Uterus (tissue), 4 donors: ENCODE results near the gene FANCD2OS. TPM values are rescaled to one million over a fixed set of nuclear protein-coding genes. Genes with fewer than 3 reads are reported as not detected.
A peak's percentile ranks its signal among the peaks of the same experiment; 100 is the strongest.

Experiments used
- DNase-seq, 2 donors: peaks; one replicate each; pipeline ENCODE4 v3.0.0-alpha.2; 2019 to 2020
- H3K27ac ChIP-seq, 2 donors: fragments of 200-600 bp; sonication (generic); 1 replicate in 1 of 2; 2 replicates in 1 of 2; pipeline ENCODE4 v1.5.1; 2016 to 2018
- H3K27me3 ChIP-seq, 2 donors: fragments of 200-600 bp; sonication (generic); one replicate each; pipeline ENCODE4 v1.5.1; 2018 to 2019; ENCODE audit warnings: control low read depth in 1 of 2
- H3K36me3 ChIP-seq, 2 donors: fragments of 200-600 bp; sonication (generic); one replicate each; pipeline ENCODE4 v1.5.1; 2019; ENCODE audit warnings: control low read depth in 1 of 2
- H3K4me1 ChIP-seq, 2 donors: fragments of 200-600 bp; sonication (generic); one replicate each; pipeline ENCODE4 v1.5.1; 2018 to 2019; ENCODE audit warnings: control low read depth in 1 of 2
- H3K4me3 ChIP-seq, 2 donors: fragments of 200-600 bp; sonication (generic); 1 replicate in 1 of 2; 2 replicates in 1 of 2; pipeline ENCODE4 v1.5.1; 2018 to 2019; ENCODE audit warnings: mild to moderate bottlenecking in 1 of 2
- H3K9me3 ChIP-seq, 2 donors: fragments of 200-600 bp; sonication (generic); one replicate each; pipeline ENCODE4 v1.5.1; 2019; ENCODE audit warnings: control low read depth in 1 of 2
- POLR2A ChIP-seq, 2 donors: fragments of 450-650 bp; IDR thresholded peaks; one replicate each; pipeline ENCODE4 v1.6.1; 2016; ENCODE audit warnings: antibody characterized with exemption in 2 of 2, mild to moderate bottlenecking in 1 of 2, moderate library complexity in 1 of 2
- intact Hi-C: fragments of 100-400 bp; cut with DNase I; formaldehyde crosslinking; loops from one replicate; pipeline ENCODE4 v1.15.1; 2023; ENCODE audit warnings: low total_unique reads
- total RNA-seq, 4 donors: library from RNA; depleted of rRNA in 3 of 4; stranded (reverse); fragments of >200 nt in 3 of 4; gene quantifications; one replicate each; pipeline versions ENCODE4 v1.1.0 to v1.2.4, GENCODE V29; 2014 to 2023
- TF ChIP-seq, protein P1 (sequence below), 4 experiments: fragments of 200-600 bp in 2 of 4; fragments of 450-650 bp in 2 of 4; sonication (generic) in 2 of 4; IDR thresholded peaks; one replicate each; pipeline ENCODE4 v1.5.1; 2016 to 2019; ENCODE audit warnings: antibody characterized with exemption in 4 of 4, mild to moderate bottlenecking in 2 of 4, moderate library complexity in 1 of 4
- donor health status: DM: yes; HTN: yes; CAD: no.

FANCD2OS gene
- total RNA-seq, 4 donors from 2014 or later: not detected

DNA sequence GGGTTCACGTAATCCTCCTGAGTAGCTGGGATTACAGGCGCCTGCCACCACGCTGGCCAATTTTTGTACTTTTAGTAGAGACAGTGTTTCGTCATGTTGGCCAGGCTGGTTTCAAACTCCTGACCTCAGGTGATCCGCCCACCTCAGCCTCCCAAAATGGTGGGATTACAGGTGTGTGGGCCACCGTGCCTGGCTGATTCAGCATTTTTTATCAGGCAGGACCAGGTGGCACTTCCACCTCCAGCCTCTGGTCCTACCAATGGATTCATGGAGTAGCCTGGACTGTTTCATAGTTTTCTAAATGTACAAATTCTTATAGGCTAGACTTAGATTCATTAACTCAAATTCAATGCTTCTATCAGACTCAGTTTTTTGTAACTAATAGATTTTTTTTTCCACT is 42.9 kb upstream of the FANCD2OS start:
- intact Hi-C loops: no loop called here
- no peak for DNase-seq

GRCh38 chr3:10149226-10149625 is 41.2 kb upstream of the FANCD2OS start:
- Histone ChIP-seq H3K4me3 (no peak overlapping the region), H3K27ac (no peak overlapping the region), H3K4me1 (no peaks in the 10 kb centered on the region), H3K9me3 (no peaks in the 10 kb centered on the region), H3K27me3 (no peaks in the 10 kb centered on the region), H3K36me3 (no peaks in the 10 kb centered on the region)
- no peak for TF ChIP-seq POLR2A (IDR thresholded peaks at IDR 0.05)
- TF ChIP-seq, protein P1, sequence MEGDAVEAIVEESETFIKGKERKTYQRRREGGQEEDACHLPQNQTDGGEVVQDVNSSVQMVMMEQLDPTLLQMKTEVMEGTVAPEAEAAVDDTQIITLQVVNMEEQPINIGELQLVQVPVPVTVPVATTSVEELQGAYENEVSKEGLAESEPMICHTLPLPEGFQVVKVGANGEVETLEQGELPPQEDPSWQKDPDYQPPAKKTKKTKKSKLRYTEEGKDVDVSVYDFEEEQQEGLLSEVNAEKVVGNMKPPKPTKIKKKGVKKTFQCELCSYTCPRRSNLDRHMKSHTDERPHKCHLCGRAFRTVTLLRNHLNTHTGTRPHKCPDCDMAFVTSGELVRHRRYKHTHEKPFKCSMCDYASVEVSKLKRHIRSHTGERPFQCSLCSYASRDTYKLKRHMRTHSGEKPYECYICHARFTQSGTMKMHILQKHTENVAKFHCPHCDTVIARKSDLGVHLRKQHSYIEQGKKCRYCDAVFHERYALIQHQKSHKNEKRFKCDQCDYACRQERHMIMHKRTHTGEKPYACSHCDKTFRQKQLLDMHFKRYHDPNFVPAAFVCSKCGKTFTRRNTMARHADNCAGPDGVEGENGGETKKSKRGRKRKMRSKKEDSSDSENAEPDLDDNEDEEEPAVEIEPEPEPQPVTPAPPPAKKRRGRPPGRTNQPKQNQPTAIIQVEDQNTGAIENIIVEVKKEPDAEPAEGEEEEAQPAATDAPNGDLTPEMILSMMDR (IDR thresholded peaks at IDR 0.05): no peak
- DNase-seq: no peak
- intact Hi-C loops: no loop called here

More for the DNA sequence above, 42.9 kb upstream of the FANCD2OS start:
- H3K4me3 ChIP-seq: no peak overlapping the region
- H3K9me3 ChIP-seq: no peaks in the 10 kb centered on the region
- no peak overlapping the region for H3K27ac ChIP-seq
- no peaks in the 10 kb centered on the region for H3K36me3 ChIP-seq
- TF ChIP-seq, protein P1 (IDR thresholded peaks at IDR 0.05): no peak
- no peak for TF ChIP-seq POLR2A (IDR thresholded peaks at IDR 0.05)
- H3K27me3 ChIP-seq: no peaks in the 10 kb centered on the region
- no peaks in the 10 kb centered on the region for H3K4me1 ChIP-seq

DNA sequence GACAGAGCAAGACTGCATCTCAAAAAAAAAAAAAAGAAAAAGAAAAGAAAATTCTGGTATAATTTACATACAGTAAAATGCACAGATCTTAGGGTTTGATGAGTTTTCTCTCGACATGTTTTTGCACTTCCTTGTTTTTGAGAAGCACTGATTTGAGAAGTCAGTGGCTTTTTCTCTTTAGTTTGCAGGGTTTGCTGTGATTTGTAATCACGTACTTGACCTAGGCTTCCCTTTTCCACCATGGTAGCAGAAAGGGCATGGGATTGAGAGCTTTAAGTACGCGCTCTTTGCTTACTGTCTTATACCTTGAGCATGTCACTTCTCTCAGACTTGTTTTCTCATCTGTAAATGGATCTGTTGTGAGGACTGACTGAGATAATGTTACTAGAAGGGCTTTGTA is 37.6 kb upstream of the FANCD2OS start:
- no peaks in the 10 kb centered on the region for H3K36me3 ChIP-seq
- no peaks in the 10 kb centered on the region for H3K9me3 ChIP-seq
- H3K27ac ChIP-seq: no peak overlapping the region
- DNase-seq: no peak
- intact Hi-C loops: no loop called here
- no peak overlapping the region for H3K4me3 ChIP-seq
- H3K27me3 ChIP-seq: no peaks in the 10 kb centered on the region
- TF ChIP-seq, protein P1 (IDR thresholded peaks at IDR 0.05): no peak
- no peak for TF ChIP-seq POLR2A (IDR thresholded peaks at IDR 0.05)
- H3K4me1 ChIP-seq: no peaks in the 10 kb centered on the region

GRCh38 chr3:10142707-10143560 is 34.9 kb upstream of the FANCD2OS start:
- intact Hi-C loops: no loop called here
- no peaks in the 10 kb centered on the region for H3K27me3 ChIP-seq
- peak overlapping the region; percentile 57 to 83 for H3K4me3 ChIP-seq
- DNase-seq: peak; percentile 25 to 34
- no peaks in the 10 kb centered on the region for H3K36me3 ChIP-seq
- TF ChIP-seq, protein P1 (IDR thresholded peaks at IDR 0.05): no peak
- no peak for TF ChIP-seq POLR2A (IDR thresholded peaks at IDR 0.05)
- no peaks in the 10 kb centered on the region for H3K9me3 ChIP-seq
- peak overlapping the region in 1 of 2 donors; percentile 97 for H3K27ac ChIP-seq
- no peaks in the 10 kb centered on the region for H3K4me1 ChIP-seq

DNA sequence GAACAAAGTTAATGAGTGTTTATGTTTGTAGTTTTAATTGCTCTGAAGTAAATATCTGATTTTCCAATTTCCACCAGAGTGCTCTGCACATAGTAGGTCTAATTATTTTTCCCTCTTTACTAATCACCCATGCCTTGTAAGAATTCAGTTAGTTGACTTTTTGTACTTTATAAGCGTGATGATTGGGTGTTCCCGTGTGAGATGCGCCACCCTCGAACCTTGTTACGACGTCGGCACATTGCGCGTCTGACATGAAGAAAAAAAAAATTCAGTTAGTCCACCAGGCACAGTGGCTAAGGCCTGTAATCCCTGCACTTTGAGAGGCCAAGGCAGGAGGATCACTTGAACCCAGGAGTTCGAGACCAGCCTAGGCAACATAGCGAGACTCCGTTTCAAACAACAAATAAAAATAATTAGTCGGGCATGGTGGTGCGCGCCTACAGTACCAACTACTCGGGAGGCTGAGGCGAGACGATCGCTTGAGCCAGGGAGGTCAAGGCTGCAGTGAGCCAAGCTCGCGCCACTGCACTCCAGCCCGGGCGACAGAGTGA is 33.0 kb upstream of the FANCD2OS start:
- H3K4me3 ChIP-seq: peak overlapping the region; percentile 57 to 83
- H3K27ac ChIP-seq: peak overlapping the region; percentile 90 to 97
- H3K4me1 ChIP-seq: no peaks in the 10 kb centered on the region
- intact Hi-C loops: no loop called here
- no peak for TF ChIP-seq POLR2A (IDR thresholded peaks at IDR 0.05)
- TF ChIP-seq, protein P1 (IDR thresholded peaks at IDR 0.05): no peak
- no peaks in the 10 kb centered on the region for H3K36me3 ChIP-seq
- no peaks in the 10 kb centered on the region for H3K27me3 ChIP-seq
- no peak for DNase-seq
- no peaks in the 10 kb centered on the region for H3K9me3 ChIP-seq
